Measurements from ENCODE around the gene MCRS1.

The MCRS1 gene

DNA sequence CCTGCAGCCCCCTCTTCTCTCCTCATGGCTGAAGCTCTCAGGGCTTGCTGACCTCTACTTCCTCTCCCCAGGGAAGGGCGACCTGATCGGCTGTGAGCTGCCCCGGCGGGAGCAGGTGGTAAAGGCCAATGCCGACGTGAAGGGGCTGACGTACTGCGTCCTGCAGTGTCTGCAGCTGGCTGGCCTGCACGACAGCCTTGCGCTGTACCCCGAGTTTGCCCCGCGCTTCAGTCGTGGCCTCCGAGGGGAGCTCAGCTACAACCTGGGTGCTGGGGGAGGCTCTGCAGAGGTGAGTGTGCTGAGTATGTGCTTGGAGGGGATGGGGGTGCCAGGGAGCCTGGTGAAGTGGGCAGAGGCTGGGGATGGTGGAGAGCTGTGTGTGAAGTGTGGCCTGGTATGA lies 13.7 kb downstream of the MCRS1 start:
- no peak for DNase-seq

GRCh38 chr12:49553512-49554088 lies 14.3 kb downstream of the MCRS1 start:
- DNase-seq: no peak

- DNase-seq: no peak
Measured at GRCh38 chr12:49552899-49553298, 15.0 kb downstream of the MCRS1 start.

DNA sequence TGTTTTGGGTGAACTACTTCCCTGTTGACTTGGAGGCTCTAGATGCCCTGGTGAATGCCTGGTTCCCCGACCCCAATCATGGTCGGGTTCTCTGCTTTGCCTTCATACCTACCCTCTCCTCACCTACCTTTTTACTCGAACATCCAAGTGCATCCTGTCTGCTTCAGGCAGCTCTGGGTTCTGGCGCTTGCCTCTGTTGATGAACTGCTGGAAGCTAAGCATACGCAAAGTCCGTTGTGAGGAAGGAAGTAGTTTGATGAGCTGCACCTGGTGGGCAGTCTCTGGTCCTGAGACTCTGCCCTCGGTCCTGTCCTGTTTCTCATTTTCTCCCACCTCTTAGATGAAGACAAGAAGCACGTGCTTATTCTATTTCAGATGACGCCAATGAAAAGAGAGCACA lies 15.5 kb downstream of the MCRS1 start:
- DNase-seq: no peak

- DNase-seq: no peak
Measured at GRCh38 chr12:49552014-49552413, 15.9 kb downstream of the MCRS1 start.

DNA sequence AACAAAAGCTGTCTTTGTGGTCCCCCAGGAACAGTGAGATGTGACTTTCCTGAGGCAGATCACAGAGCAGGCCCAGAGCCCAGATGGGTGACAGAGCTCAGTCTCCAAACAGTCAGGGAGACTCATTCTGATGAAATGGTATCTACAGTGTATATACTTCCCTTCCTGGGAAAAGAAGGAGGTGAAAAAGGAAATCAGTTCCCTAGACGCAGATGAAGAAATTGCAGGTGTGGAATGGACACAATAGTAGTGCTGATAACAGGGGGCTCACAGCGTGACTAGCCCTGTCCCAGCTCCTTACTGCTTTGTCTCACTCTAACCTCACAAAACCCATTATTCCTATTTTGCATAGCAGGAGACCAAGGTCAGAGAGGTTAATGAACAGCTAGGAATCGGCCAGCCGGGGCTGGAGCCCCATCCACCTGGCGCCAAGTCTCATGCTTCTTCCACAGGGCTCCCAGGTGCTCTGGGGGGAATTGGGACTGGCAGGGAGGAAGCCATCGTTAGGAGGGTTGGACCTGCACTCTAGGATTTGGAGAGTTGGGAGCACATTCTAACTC lies 17.2 kb downstream of the MCRS1 start:
- DNase-seq: no peak

GRCh38 chr12:49549735-49550692 lies 17.9 kb downstream of the MCRS1 start:
- DNase-seq: no peak

GRCh38 chr12:49548822-49549648 lies 18.9 kb downstream of the MCRS1 start:
- no peak for DNase-seq

DNA sequence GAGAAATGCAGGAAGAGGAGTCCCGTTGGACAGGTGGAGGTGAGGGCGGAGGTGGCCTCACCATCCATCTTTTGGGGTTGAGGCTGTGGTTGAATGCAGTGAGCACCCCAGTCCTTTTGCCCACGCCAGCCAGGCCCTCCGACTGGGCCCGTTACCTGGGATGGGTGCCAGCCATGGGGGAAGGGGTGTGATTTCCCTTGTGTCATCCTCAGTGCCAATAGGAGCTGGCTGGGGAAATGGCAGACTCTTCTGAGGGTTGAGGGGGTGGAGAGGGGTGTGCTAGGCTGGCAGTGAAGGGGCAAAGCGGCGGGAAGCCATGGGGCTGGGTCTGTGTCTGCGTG lies 19.5 kb downstream of the MCRS1 start:
- no peak for DNase-seq

DNA sequence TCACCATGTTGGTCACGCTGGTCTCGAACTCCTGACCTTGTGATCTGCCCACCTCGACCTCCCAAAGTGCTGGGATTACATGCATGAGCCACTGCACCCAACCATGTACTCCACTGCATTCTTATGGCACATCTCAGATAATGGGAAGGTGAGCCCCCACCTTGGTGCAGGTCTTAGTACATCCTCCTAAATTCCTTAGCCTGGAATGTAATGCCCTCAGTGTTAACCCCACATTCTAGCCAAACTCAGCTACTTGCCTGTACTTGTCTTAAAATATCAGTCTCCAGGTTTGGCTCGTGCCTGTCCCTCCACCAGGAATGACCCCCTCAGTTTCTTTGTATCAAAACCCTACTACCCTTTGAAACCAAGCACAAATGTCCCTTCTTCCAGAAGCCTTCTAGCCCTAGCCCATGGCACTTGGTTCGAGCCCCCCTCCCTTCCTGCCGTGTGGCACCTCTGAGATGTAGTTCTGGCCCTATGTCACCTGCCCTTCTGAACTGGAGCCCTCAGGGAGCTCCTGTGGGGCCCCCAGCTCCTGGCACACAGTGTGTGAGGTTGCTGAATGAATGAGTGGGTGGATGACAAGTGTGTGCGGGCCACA lies 20.8 kb downstream of the MCRS1 start:
- no peak for DNase-seq

DNA sequence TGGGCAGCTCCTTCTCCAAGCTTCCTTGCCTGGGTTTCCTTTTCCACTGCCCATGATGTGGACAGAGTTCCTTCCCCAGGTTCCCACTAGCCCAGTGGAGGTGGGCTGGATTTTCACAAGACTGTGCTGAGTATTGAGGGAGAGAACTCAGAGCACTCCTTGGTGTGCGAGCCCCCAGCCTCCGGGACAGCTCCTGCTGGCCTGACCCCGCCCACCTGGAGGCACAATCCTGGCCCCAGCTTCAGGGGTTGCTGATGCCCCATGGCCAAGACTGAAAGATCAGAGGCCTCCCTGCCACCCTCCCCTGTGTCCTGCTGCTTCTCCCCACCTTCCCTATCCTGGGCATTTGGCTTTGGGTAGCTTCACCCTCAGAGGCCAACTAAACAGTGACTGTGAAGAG lies 21.5 kb downstream of the MCRS1 start:
- no peak for DNase-seq

DNA sequence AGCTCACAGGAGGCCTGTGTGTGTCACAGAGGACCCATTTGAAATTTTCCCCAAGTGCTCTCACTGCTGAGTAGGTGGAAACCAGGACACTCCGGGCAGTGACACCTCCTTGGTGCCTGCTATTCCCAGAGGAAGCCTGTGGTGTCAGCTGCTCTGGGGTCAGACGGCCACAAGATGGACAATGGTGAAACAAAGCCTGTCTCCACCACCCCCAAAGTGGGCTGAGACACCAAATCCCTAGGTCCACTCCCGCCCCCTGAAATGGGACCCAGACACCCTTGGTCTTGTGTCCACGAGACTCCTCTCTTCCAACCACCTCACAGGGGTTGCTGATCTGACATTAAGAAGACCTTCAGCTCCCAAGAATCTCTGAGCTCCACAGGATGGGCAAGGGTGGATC lies 22.1 kb downstream of the MCRS1 start:
- no peak for DNase-seq

- DNase-seq: no peak
Measured at GRCh38 chr12:49543914-49544815, 23.8 kb downstream of the MCRS1 start.

GRCh38 chr12:49543221-49543913 lies 24.6 kb downstream of the MCRS1 start:
- DNase-seq: no peak

- DNase-seq: no peak
Measured at GRCh38 chr12:49542592-49543160, 25.3 kb downstream of the MCRS1 start.

DNA sequence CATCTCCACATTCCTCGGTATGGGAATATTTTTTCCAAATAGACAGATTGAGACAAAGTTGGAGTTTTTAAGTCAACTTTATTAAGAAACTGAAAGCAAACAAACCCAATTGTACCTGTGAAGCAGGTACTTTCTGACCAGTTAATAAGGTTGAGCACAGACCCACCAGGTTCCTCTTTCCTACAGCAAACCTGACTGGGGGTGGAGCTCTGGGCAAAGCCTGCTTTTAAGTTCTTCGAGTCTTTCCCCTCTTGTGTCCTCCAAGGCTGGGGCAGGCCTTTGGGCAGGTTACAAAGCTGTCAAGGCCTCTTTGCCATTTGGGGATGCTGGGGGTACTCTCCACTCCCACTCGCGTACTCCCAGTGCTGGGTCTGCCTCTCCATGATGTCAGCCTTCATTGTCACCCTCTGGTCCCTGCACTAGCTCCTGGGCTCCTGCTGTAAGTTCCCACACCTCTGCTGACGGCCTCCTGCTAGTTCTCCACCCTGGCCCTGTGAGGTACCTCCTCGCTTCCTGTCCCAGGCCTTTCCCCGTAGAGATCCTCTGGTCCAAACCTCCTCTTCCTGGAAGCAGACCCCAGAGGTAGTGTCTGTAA lies 25.9 kb downstream of the MCRS1 start:
- DNase-seq: no peak

DNA sequence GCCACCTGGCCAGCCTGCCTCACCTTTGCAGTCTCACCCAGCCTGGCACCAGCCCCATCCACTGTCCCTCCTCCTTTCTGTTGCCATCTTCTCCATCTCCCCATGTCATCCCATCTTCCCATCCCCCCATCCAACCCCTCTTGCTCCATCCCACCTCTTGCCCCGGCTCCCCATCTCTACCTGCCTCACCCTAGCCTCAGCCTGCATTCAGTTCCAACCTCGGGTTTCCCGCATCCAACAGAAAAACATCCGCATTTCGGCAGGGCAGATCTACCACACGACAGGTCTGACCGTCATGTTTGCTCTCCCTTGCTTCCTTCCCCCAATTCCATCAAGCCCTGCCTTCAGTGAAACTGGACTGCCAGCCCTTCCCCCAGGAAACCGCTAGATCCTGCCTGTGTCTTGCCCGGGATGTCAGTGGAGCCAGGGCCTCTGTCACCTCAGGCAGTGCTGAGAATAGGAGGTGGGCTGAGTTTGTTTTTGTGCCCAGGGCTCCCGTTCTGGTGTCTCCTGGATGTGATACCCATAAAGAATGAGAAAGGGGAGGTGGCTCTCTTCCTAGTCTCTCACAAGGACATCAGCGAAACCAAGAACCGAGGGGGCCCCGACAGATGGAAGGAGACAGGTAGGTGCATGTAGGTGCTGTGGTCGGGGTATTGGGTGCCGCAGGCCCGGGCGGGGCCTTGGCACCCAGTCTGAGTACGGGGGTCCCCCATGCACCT lies 26.6 kb downstream of the MCRS1 start:
- DNase-seq: no peak

GRCh38 chr12:49540229-49541139 lies 27.5 kb downstream of the MCRS1 start:
- no peak for DNase-seq

Data from SIG-M5 (cell line).